ENCODE results near the gene ACADSB.

The ACADSB gene

GRCh38 chr10:123083811-123084210 lies 75.0 kb downstream of the ACADSB start:
- Histone ChIP-seq H3K56ac (ENCODE audit: low read length) (no peak overlapping the region), H3K27ac (ENCODE audit: low read depth, low read length) (no peak overlapping the region), H2BK15ac (replicated peaks; ENCODE audit: low read depth) (no peak overlapping the region), H3K9ac (ENCODE audit: low read length) (no peak overlapping the region), H3K18ac (ENCODE audit: low read length) (no peak overlapping the region), H2BK120ac (ENCODE audit: low read depth, low read length) (no peak overlapping the region), H4K5ac (ENCODE audit: low read length) (no peak overlapping the region), H4K8ac (ENCODE audit: low read depth, low read length) (no peak overlapping the region), H3K4me3 (ENCODE audit: low read length) (no peak overlapping the region), H3K23ac (ENCODE audit: low read length) (no peak overlapping the region), H3K27me3 (ENCODE audit: insufficient read depth, low read length, poor library complexity) (no peaks in the 10 kb centered on the region), H3K79me1 (ENCODE audit: low read length) (no peaks in the 10 kb centered on the region), H3K4ac (ENCODE audit: low read depth, low read length) (no peak overlapping the region), H3K79me2 (ENCODE audit: control insufficient read depth, insufficient read depth, low read length) (no peaks in the 10 kb centered on the region), H2AK5ac (ENCODE audit: low read length) (no peak overlapping the region), H3K36me3 (ENCODE audit: control insufficient read depth, insufficient read depth, low read length) (no peaks in the 10 kb centered on the region), H2BK5ac (ENCODE audit: low read length) (no peak overlapping the region), H3K4me2 (ENCODE audit: low read length) (no peak overlapping the region), H3K4me1 (ENCODE audit: control insufficient read depth, low read depth, low read length) (no peaks in the 10 kb centered on the region)
- WGBS (ENCODE audit: extremely low coverage, insufficient coverage, low lambda C conversion rate): no CpG with 5 or more reads among the region's 6 CpGs
- no peak for DNase-seq

DNA sequence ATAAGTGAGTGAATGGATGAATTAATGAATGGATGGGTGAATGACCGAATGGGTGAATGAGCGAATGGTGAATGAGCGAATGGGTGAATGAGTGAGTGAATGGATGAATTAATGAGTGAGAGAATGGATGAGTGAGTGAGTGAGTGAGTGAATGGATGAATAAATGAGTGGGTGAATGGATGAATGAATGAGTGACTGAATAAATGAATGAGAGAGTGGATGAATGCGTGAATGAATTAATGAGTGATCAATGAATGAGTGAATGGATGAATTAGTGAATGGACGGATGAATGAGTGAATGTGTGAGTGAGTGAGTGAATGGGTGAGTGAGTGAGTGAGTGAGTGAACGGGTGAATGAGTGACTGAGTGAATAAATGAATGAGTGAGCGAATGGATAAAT lies 77.5 kb downstream of the ACADSB start:
- no peak overlapping the region for H3K4me3 ChIP-seq (ENCODE audit: low read length)
- no peak overlapping the region for H3K27ac ChIP-seq (ENCODE audit: low read depth, low read length)
- DNase-seq: no peak
- H2BK120ac ChIP-seq (ENCODE audit: low read depth, low read length): no peak overlapping the region
- 100% methylated on average over 6 of the region's 7 CpGs for WGBS (ENCODE audit: extremely low coverage, insufficient coverage, low lambda C conversion rate)
- H2BK15ac ChIP-seq (replicated peaks; ENCODE audit: low read depth): no peak overlapping the region
- H3K4ac ChIP-seq (ENCODE audit: low read depth, low read length): no peak overlapping the region
- H2AK5ac ChIP-seq (ENCODE audit: low read length): no peak overlapping the region
- H3K4me2 ChIP-seq (ENCODE audit: low read length): no peak overlapping the region
- H4K5ac ChIP-seq (ENCODE audit: low read length): no peak overlapping the region
- no peaks in the 10 kb centered on the region for H3K79me1 ChIP-seq (ENCODE audit: low read length)
- no peak overlapping the region for H4K8ac ChIP-seq (ENCODE audit: low read depth, low read length)
- H3K23ac ChIP-seq (ENCODE audit: low read length): no peak overlapping the region
- H3K56ac ChIP-seq (ENCODE audit: low read length): no peak overlapping the region
- no peaks in the 10 kb centered on the region for H3K36me3 ChIP-seq (ENCODE audit: control insufficient read depth, insufficient read depth, low read length)
- H3K79me2 ChIP-seq (ENCODE audit: control insufficient read depth, insufficient read depth, low read length): no peaks in the 10 kb centered on the region
- no peaks in the 10 kb centered on the region for H3K27me3 ChIP-seq (ENCODE audit: insufficient read depth, low read length, poor library complexity)
- no peak overlapping the region for H3K18ac ChIP-seq (ENCODE audit: low read length)
- no peak overlapping the region for H3K9ac ChIP-seq (ENCODE audit: low read length)
- H3K4me1 ChIP-seq (ENCODE audit: control insufficient read depth, low read depth, low read length): no peaks in the 10 kb centered on the region
- H2BK5ac ChIP-seq (ENCODE audit: low read length): no peak overlapping the region

- H3K4me2 ChIP-seq (ENCODE audit: low read length): no peak overlapping the region
- no peak overlapping the region for H2BK15ac ChIP-seq (replicated peaks; ENCODE audit: low read depth)
- H3K18ac ChIP-seq (ENCODE audit: low read length): no peak overlapping the region
- no peaks in the 10 kb centered on the region for H3K4me1 ChIP-seq (ENCODE audit: control insufficient read depth, low read depth, low read length)
- no peaks in the 10 kb centered on the region for H3K79me1 ChIP-seq (ENCODE audit: low read length)
- H4K8ac ChIP-seq (ENCODE audit: low read depth, low read length): no peak overlapping the region
- H3K27ac ChIP-seq (ENCODE audit: low read depth, low read length): no peak overlapping the region
- H2BK5ac ChIP-seq (ENCODE audit: low read length): no peak overlapping the region
- no CpG with 5 or more reads among the region's 4 CpGs for WGBS (ENCODE audit: extremely low coverage, insufficient coverage, low lambda C conversion rate)
- H4K5ac ChIP-seq (ENCODE audit: low read length): no peak overlapping the region
- H3K9ac ChIP-seq (ENCODE audit: low read length): no peak overlapping the region
- no peaks in the 10 kb centered on the region for H3K79me2 ChIP-seq (ENCODE audit: control insufficient read depth, insufficient read depth, low read length)
- no peak overlapping the region for H2AK5ac ChIP-seq (ENCODE audit: low read length)
- no peak overlapping the region for H3K56ac ChIP-seq (ENCODE audit: low read length)
- no peak overlapping the region for H3K4ac ChIP-seq (ENCODE audit: low read depth, low read length)
- no peaks in the 10 kb centered on the region for H3K36me3 ChIP-seq (ENCODE audit: control insufficient read depth, insufficient read depth, low read length)
- no peaks in the 10 kb centered on the region for H3K27me3 ChIP-seq (ENCODE audit: insufficient read depth, low read length, poor library complexity)
- DNase-seq: no peak
- H2BK120ac ChIP-seq (ENCODE audit: low read depth, low read length): no peak overlapping the region
- no peak overlapping the region for H3K23ac ChIP-seq (ENCODE audit: low read length)
- H3K4me3 ChIP-seq (ENCODE audit: low read length): no peak overlapping the region
These were observed 78.5 kb downstream of the ACADSB start for GRCh38 chr10:123087348-123087747.

DNA sequence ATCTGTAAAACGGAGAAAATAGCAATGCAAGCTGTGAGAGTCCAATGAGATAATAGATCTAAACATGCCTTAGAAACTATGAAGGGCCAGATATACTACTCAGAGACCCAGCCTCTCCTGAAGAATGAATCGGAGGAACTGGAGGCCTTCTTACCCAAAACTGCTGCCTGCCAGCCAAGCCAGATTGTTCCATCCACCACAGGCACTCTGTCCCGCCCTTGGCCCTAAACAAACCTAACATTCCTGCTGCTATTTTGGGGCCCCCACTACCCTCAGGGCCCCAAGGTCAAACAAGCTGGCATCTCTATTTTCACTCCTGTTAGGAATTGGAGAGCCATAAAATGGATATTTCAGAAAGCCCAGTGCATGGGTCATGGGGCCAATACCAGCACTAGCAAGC lies 79.0 kb downstream of the ACADSB start:
- no peak overlapping the region for H2BK120ac ChIP-seq (ENCODE audit: low read depth, low read length)
- no peak overlapping the region for H4K5ac ChIP-seq (ENCODE audit: low read length)
- no peaks in the 10 kb centered on the region for H3K79me1 ChIP-seq (ENCODE audit: low read length)
- H3K23ac ChIP-seq (ENCODE audit: low read length): no peak overlapping the region
- H2AK5ac ChIP-seq (ENCODE audit: low read length): no peak overlapping the region
- no peaks in the 10 kb centered on the region for H3K27me3 ChIP-seq (ENCODE audit: insufficient read depth, low read length, poor library complexity)
- no peak overlapping the region for H2BK5ac ChIP-seq (ENCODE audit: low read length)
- H4K8ac ChIP-seq (ENCODE audit: low read depth, low read length): no peak overlapping the region
- H3K9ac ChIP-seq (ENCODE audit: low read length): no peak overlapping the region
- DNase-seq: no peak
- no peak overlapping the region for H3K18ac ChIP-seq (ENCODE audit: low read length)
- H3K36me3 ChIP-seq (ENCODE audit: control insufficient read depth, insufficient read depth, low read length): no peaks in the 10 kb centered on the region
- H3K4me1 ChIP-seq (ENCODE audit: control insufficient read depth, low read depth, low read length): no peaks in the 10 kb centered on the region
- no peak overlapping the region for H3K56ac ChIP-seq (ENCODE audit: low read length)
- WGBS (ENCODE audit: extremely low coverage, insufficient coverage, low lambda C conversion rate): no CpG with 5 or more reads among the region's 3 CpGs
- H3K79me2 ChIP-seq (ENCODE audit: control insufficient read depth, insufficient read depth, low read length): no peaks in the 10 kb centered on the region
- H3K4me3 ChIP-seq (ENCODE audit: low read length): no peak overlapping the region
- H3K4ac ChIP-seq (ENCODE audit: low read depth, low read length): no peak overlapping the region
- no peak overlapping the region for H3K27ac ChIP-seq (ENCODE audit: low read depth, low read length)
- no peak overlapping the region for H2BK15ac ChIP-seq (replicated peaks; ENCODE audit: low read depth)
- H3K4me2 ChIP-seq (ENCODE audit: low read length): no peak overlapping the region

DNA sequence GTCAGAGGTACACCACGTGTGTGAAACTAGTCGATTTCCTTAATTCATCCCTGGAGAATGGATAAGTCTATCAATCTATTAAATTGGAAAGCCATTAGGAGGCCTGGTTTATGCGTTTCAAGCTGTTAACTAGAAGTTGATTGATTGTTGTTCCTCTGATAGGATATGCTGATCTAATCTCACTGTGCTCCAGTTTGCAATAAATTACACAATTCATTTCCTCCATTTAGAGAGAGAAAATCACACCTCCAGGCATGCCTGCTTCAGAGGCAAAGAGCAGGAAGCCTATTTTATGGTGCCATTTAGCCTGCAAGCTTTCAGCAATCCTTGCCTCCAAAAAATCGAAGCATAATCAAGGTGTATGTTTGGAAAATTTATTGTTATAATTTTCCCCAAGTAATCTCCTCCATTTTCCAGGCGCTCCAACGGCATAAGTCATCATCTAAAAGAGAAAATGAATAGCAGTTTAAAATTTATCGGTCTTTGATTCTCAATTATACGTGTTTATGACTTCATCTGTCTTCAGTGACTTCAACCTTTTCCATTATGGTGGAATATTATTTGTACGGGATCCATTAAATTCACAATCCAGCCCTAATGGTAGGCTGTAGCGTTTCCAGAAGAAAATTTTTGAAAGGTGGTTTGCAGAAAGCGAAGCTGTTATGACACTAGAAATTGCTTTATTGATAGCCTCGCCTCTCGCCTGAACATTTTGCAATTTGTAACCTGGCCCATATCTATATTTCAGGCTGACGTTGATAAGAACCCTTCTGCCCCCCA lies 84.0 kb downstream of the ACADSB start:
- no peaks in the 10 kb centered on the region for H3K79me1 ChIP-seq (ENCODE audit: low read length)
- no CpG with 5 or more reads among the region's 14 CpGs for WGBS (ENCODE audit: extremely low coverage, insufficient coverage, low lambda C conversion rate)

GRCh38 chr10:123093489-123093888 lies 84.7 kb downstream of the ACADSB start:
- Histone ChIP-seq H2BK120ac (ENCODE audit: low read depth, low read length) (no peak overlapping the region), H3K27me3 (ENCODE audit: insufficient read depth, low read length, poor library complexity) (no peaks in the 10 kb centered on the region), H2BK5ac (ENCODE audit: low read length) (no peak overlapping the region), H4K5ac (ENCODE audit: low read length) (no peak overlapping the region), H3K4me1 (ENCODE audit: control insufficient read depth, low read depth, low read length) (no peaks in the 10 kb centered on the region), H3K79me2 (ENCODE audit: control insufficient read depth, insufficient read depth, low read length) (no peaks in the 10 kb centered on the region), H4K8ac (ENCODE audit: low read depth, low read length) (no peak overlapping the region), H3K18ac (ENCODE audit: low read length) (no peak overlapping the region), H2AK5ac (ENCODE audit: low read length) (no peak overlapping the region), H3K23ac (ENCODE audit: low read length) (no peak overlapping the region), H3K4me3 (ENCODE audit: low read length) (no peak overlapping the region), H3K56ac (ENCODE audit: low read length) (no peak overlapping the region), H2BK15ac (replicated peaks; ENCODE audit: low read depth) (no peak overlapping the region), H3K4ac (ENCODE audit: low read depth, low read length) (no peak overlapping the region), H3K27ac (ENCODE audit: low read depth, low read length) (no peak overlapping the region), H3K79me1 (ENCODE audit: low read length) (no peaks in the 10 kb centered on the region), H3K4me2 (ENCODE audit: low read length) (no peak overlapping the region), H3K36me3 (ENCODE audit: control insufficient read depth, insufficient read depth, low read length) (no peaks in the 10 kb centered on the region), H3K9ac (ENCODE audit: low read length) (no peak overlapping the region)
- WGBS (ENCODE audit: extremely low coverage, insufficient coverage, low lambda C conversion rate): no CpG with 5 or more reads among the region's 4 CpGs
- DNase-seq: peak; percentile 10

More for the DNA sequence above, 84.0 kb downstream of the ACADSB start:
- no peak overlapping the region for H4K8ac ChIP-seq (ENCODE audit: low read depth, low read length)
- no peaks in the 10 kb centered on the region for H3K36me3 ChIP-seq (ENCODE audit: control insufficient read depth, insufficient read depth, low read length)
- H3K27me3 ChIP-seq (ENCODE audit: insufficient read depth, low read length, poor library complexity): no peaks in the 10 kb centered on the region
- no peak overlapping the region for H2BK5ac ChIP-seq (ENCODE audit: low read length)
- H2BK15ac ChIP-seq (replicated peaks; ENCODE audit: low read depth): no peak overlapping the region
- no peaks in the 10 kb centered on the region for H3K4me1 ChIP-seq (ENCODE audit: control insufficient read depth, low read depth, low read length)
- no peak overlapping the region for H3K27ac ChIP-seq (ENCODE audit: low read depth, low read length)
- no peak overlapping the region for H4K5ac ChIP-seq (ENCODE audit: low read length)
- no peak overlapping the region for H2BK120ac ChIP-seq (ENCODE audit: low read depth, low read length)
- H3K9ac ChIP-seq (ENCODE audit: low read length): no peak overlapping the region
- no peak overlapping the region for H3K4ac ChIP-seq (ENCODE audit: low read depth, low read length)
- H3K4me2 ChIP-seq (ENCODE audit: low read length): no peak overlapping the region
- H3K79me2 ChIP-seq (ENCODE audit: control insufficient read depth, insufficient read depth, low read length): no peaks in the 10 kb centered on the region
- no peak overlapping the region for H2AK5ac ChIP-seq (ENCODE audit: low read length)
- no peak for DNase-seq
- no peak overlapping the region for H3K18ac ChIP-seq (ENCODE audit: low read length)
- no peak overlapping the region for H3K56ac ChIP-seq (ENCODE audit: low read length)
- H3K4me3 ChIP-seq (ENCODE audit: low read length): no peak overlapping the region
- H3K23ac ChIP-seq (ENCODE audit: low read length): no peak overlapping the region
